SK-N-SH (cell line): ENCODE measurements around the gene PECR. TPM values are rescaled to one million over a fixed set of nuclear protein-coding genes. Genes with fewer than 3 reads are reported as not detected.

Experiments
- CTCF ChIA-PET: fragments of 300-600, 350-600 bp; formaldehyde crosslinking; extraction: SDS; loops from one replicate; lab custom pipeline; 2021; lab: Yijun Ruan, JAX
- POLR2A ChIA-PET: fragments of 350-600 bp; sonication (Branson Sonifier 250); formaldehyde crosslinking; extraction: SDS; loops from one replicate; lab custom pipeline; 2020; ENCODE audit warnings: antibody characterized with exemption, inconsistent platforms; lab: Yijun Ruan, JAX
- DNase-seq: peaks from one replicate; pipeline ENCODE4 v3.0.0; 2012
- H2AFZ ChIP-seq: fragments of 200-600 bp; sonication (generic); 2 replicates; pipeline ENCODE4 v1.8.1; 2016; ENCODE audit warnings: antibody characterized with exemption, mild to moderate bottlenecking, low read depth
- H3F3A ChIP-seq: fragments of 200-600 bp; sonication (generic); replicated peaks from 2 replicates; pipeline ENCODE3; 2016; ENCODE audit warnings: antibody characterized with exemption, mild to moderate bottlenecking; ENCODE audit not compliant: insufficient read depth
- H3K27ac ChIP-seq, 2 experiments: fragments of 200-500 bp in 1 of 2; fragments of 200-600 bp in 1 of 2; sonication (Bioruptor generic) in 1 of 2; sonication (generic), shearing (Covaris generic) in 1 of 2; 2 replicates each; pipeline versions ENCODE4 v1.5.1 to v1.6.1; 2014 to 2016; ENCODE audit warnings: low read depth in 2 of 2, inconsistent platforms in 1 of 2, low read length in 1 of 2, mild to moderate bottlenecking in 1 of 2, mixed read lengths in 1 of 2
- H3K27me3 ChIP-seq: fragments of 200-600 bp; sonication (generic), shearing (Covaris generic); 2 replicates; pipeline ENCODE4 v1.6.1; 2016; ENCODE audit warnings: mixed run types; ENCODE audit not compliant: insufficient read depth
- H3K36me3 ChIP-seq, 2 experiments: fragments of 200-500 bp in 1 of 2; fragments of 200-600 bp in 1 of 2; sonication (Bioruptor generic) in 1 of 2; sonication (generic) in 1 of 2; replicated peaks in 1 of 2; 2 replicates each; pipeline versions ENCODE3 to v1.5.1; 2014 to 2016; ENCODE audit warnings: low read length in 1 of 2, mild to moderate bottlenecking in 1 of 2; ENCODE audit not compliant: insufficient read depth in 2 of 2, control insufficient read depth in 1 of 2
- H3K4me1 ChIP-seq, 2 experiments: fragments of 200-500 bp in 1 of 2; fragments of 200-600 bp in 1 of 2; sonication (Bioruptor generic) in 1 of 2; sonication (generic), shearing (Covaris generic) in 1 of 2; 2 replicates each; pipeline versions ENCODE4 v1.5.1 to v1.6.1; 2014 to 2016; ENCODE audit warnings: low read depth in 1 of 2, low read length in 1 of 2, mixed run types in 1 of 2; ENCODE audit not compliant: insufficient read depth in 2 of 2, control insufficient read depth in 1 of 2
- H3K4me2 ChIP-seq: fragments of 200-600 bp; sonication (generic), shearing (Covaris generic); 2 replicates; pipeline ENCODE4 v1.6.1; 2017; ENCODE audit warnings: mixed run types
- H3K4me3 ChIP-seq, 2 experiments: fragments of 200-500 bp in 1 of 2; fragments of 200-600 bp in 1 of 2; sonication (Bioruptor generic) in 1 of 2; sonication (generic), shearing (Covaris generic) in 1 of 2; 2 replicates each; pipeline versions ENCODE4 v1.5.1 to v1.8.1; 2014 to 2016; ENCODE audit warnings: low read depth in 2 of 2, inconsistent platforms in 1 of 2, low read length in 1 of 2, mild to moderate bottlenecking in 1 of 2, mixed read lengths in 1 of 2, moderate library complexity in 1 of 2
- H3K79me2 ChIP-seq: fragments of 200-600 bp; sonication (generic); 2 replicates; pipeline ENCODE4 v1.8.1; 2017; ENCODE audit warnings: mild to moderate bottlenecking; ENCODE audit not compliant: insufficient read depth
- H3K9ac ChIP-seq: fragments of 200-600 bp; sonication (generic); 2 replicates; pipeline ENCODE4 v1.6.1; 2017; ENCODE audit warnings: mixed run types
- H3K9me2 ChIP-seq: fragments of 200-600 bp; sonication (generic); 2 replicates; pipeline ENCODE4 v1.6.1; 2017; ENCODE audit warnings: mixed run types
- H3K9me3 ChIP-seq: fragments of 200-600 bp; sonication (generic); 2 replicates; pipeline ENCODE4 v1.6.1; 2017; ENCODE audit warnings: mixed run types, mild to moderate bottlenecking, moderate library complexity
- H4K20me1 ChIP-seq: fragments of 200-600 bp; sonication (generic); 2 replicates; pipeline ENCODE4 v1.6.1; 2017; ENCODE audit warnings: mild to moderate bottlenecking, mixed run types; ENCODE audit not compliant: insufficient read depth
- CTCF ChIP-seq: fragments of 200-600 bp; sonication (generic); IDR thresholded peaks from 2 replicates; pipeline ENCODE4 v1.6.1; 2017; ENCODE audit warnings: antibody characterized with exemption, mild to moderate bottlenecking, moderate library complexity
- EZH2phosphoT487 ChIP-seq: fragments of 200-600 bp; sonication (generic); IDR thresholded peaks from 2 replicates; pipeline ENCODE4 v1.6.1; 2017; ENCODE audit warnings: low read depth, mixed run types, mild to moderate bottlenecking, antibody characterized with exemption, moderate library complexity, borderline replicate concordance
- GABPA ChIP-seq: IDR thresholded peaks from 2 replicates; pipeline ENCODE4 v1.4.0; 2012; ENCODE audit warnings: low read depth, mild to moderate bottlenecking
- GATA2 ChIP-seq: sonication (generic); formaldehyde crosslinking; IDR thresholded peaks from 2 replicates; pipeline ENCODE4 v1.5.0; 2020; ENCODE audit warnings: mild to moderate bottlenecking, missing genetic modification reagents
- JUND ChIP-seq: IDR thresholded peaks from 2 replicates; pipeline ENCODE4 v1.4.0; 2012
- MEF2A ChIP-seq: IDR thresholded peaks from 2 replicates; pipeline ENCODE4 v1.4.0; 2012; ENCODE audit warnings: low read depth, borderline replicate concordance
- MXI1 ChIP-seq: IDR thresholded peaks from 2 replicates; pipeline ENCODE4 v1.6.1; 2012; ENCODE audit warnings: mild to moderate bottlenecking, low read depth, low read length, improper control_type of control experiment
- POLR2AphosphoS5 ChIP-seq: IDR thresholded peaks from 2 replicates; pipeline ENCODE4 v1.6.1; 2012; ENCODE audit warnings: low read depth, low read length
- RAD21 ChIP-seq: IDR thresholded peaks from 2 replicates; pipeline ENCODE4 v1.6.1; 2012; ENCODE audit warnings: mild to moderate bottlenecking, low read length
- RCOR1 ChIP-seq: fragments of 150-350 bp; IDR thresholded peaks from 2 replicates; pipeline ENCODE4 v1.6.1; 2017; ENCODE audit warnings: antibody characterized with exemption, low read length
- RXRA ChIP-seq: IDR thresholded peaks from 2 replicates; pipeline ENCODE4 v1.4.0; 2012; ENCODE audit warnings: low read depth, mild to moderate bottlenecking, borderline replicate concordance
- TCF12 ChIP-seq: IDR thresholded peaks from 2 replicates; pipeline ENCODE4 v1.4.0; 2012
- TEAD4 ChIP-seq: IDR thresholded peaks from 2 replicates; pipeline ENCODE4 v1.4.0; 2012; ENCODE audit warnings: mild to moderate bottlenecking, borderline replicate concordance; ENCODE audit not compliant: insufficient read depth
- WGBS: methylation state at CpG from one replicate; pipeline ENCODE4 v1.1.6; 2017; ENCODE audit warnings: low lambda C conversion rate; 5-methylcytosine and 5-hydroxymethylcytosine counted together
- polyA plus RNA-seq, 3 experiments: library from polyadenylated mRNA; depleted of rRNA; stranded (reverse); fragments of >200 nt; gene quantifications; 2 replicates each; pipeline ENCODE4 v1.2.3, GENCODE V29; 2012
- TF ChIP-seq, protein P1 (sequence below): fragments of 150-350 bp; IDR thresholded peaks from 2 replicates; pipeline ENCODE4 v1.6.1; 2016; ENCODE audit warnings: mild to moderate bottlenecking, low read depth, low read length
- TF ChIP-seq, protein P2 (sequence below): fragments of 150-350 bp; IDR thresholded peaks from 2 replicates; pipeline ENCODE4 v1.6.1; 2017; ENCODE audit warnings: antibody characterized with exemption, low read length, low read depth, borderline replicate concordance

PECR gene
- polyA plus RNA-seq, 1 of the 3 experiments (the other 2 are of a cell fraction) = 18.6 TPM

DNA sequence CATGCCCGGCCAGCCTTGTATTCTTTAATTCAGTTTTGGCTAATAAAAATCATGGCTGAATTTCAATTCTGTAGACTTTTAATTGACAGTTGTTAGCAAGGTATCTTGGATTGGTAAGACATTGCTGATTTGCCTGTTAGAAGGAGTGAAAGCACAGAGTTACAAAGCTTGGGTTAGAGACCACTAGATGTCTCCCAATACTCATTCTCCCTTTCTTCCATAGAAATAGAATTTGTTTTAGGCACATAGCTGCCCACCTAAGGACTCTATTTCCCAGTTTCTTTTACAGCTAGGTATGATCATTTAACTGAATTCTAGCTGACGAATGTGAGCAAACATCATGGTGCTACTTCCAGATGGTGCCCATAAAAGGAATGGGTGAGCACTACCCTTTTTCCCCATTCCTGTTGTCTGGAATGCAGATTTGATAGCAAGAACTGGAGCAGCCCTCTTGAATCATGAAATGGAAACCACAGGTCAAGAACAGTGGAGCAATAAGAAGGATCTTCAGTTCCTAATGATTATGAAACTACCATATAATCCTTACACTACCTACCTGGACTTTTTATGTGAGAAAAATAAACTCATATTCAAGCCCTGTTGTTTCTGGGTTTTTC, 17.5 kb downstream of the PECR start:
- H3K4me1 ChIP-seq = no peaks in the 10 kb centered on the region
- no peak for DNase-seq
- no peaks in the 10 kb centered on the region for H3K9me3 ChIP-seq
- TF ChIP-seq RAD21 (peak; percentile 55), POLR2AphosphoS5 (no peak), TCF12 (no peak)
- H3K9me2 ChIP-seq = no peaks in the 10 kb centered on the region
- no peak overlapping the region for H3K9ac ChIP-seq
- H2AFZ ChIP-seq = no peak overlapping the region
- H3K36me3 ChIP-seq = peaks cover 13 to 18% of the 10 kb centered on the region in 2 experiments
- no peak overlapping the region for H3K4me3 ChIP-seq
- H3K27ac ChIP-seq = no peak overlapping the region
- H3K27me3 ChIP-seq = no peaks in the 10 kb centered on the region
- no peaks in the 10 kb centered on the region for H3K79me2 ChIP-seq
- H3K4me2 ChIP-seq = no peak overlapping the region
- H4K20me1 ChIP-seq = no peaks in the 10 kb centered on the region
- POLR2A ChIA-PET = no interaction called here
- H3F3A ChIP-seq = no peaks in the 10 kb centered on the region
- 86% methylated on average over 2 of the region's 2 CpGs for WGBS
- CTCF ChIA-PET = interaction anchor here (0.9 to 1.2 kb wide), 5 partner anchors 12 to 85 kb away, joined by 3 to 5 read pairs (median 4); partner anchors contain the start of genes PECR and TMEM169

- H3K9me3 ChIP-seq = no peaks in the 10 kb centered on the region
- H3K27ac ChIP-seq = no peak overlapping the region
- H3F3A ChIP-seq = no peaks in the 10 kb centered on the region
- no peaks in the 10 kb centered on the region for H3K9me2 ChIP-seq
- H2AFZ ChIP-seq = no peak overlapping the region
- H3K27me3 ChIP-seq = no peaks in the 10 kb centered on the region
- POLR2A ChIA-PET = no interaction called here
- TF ChIP-seq TEAD4 = no peak
- peak; percentile 32; the same call in 1 of the 2 replicates for TF ChIP-seq CTCF
- 91% methylated on average over 5 of the region's 5 CpGs for WGBS
- no peaks in the 10 kb centered on the region; a peak in 2 of 4 replicates for H3K4me1 ChIP-seq
- no peak for DNase-seq
- peaks cover 5 to 15% of the 10 kb centered on the region in 2 experiments for H3K36me3 ChIP-seq
- no peaks in the 10 kb centered on the region for H4K20me1 ChIP-seq
- CTCF ChIA-PET = interaction anchor here (0.6 to 2.8 kb wide), 5 partner anchors 10 to 623 kb away, joined by 3 to 20 read pairs (median 5); no protein-coding TSS in a partner anchor
- H3K4me3 ChIP-seq = no peak overlapping the region
- H3K4me2 ChIP-seq = no peak overlapping the region
- H3K79me2 ChIP-seq = no peaks in the 10 kb centered on the region
- H3K9ac ChIP-seq = no peak overlapping the region
These were observed 22.3 kb downstream of the PECR start for GRCh38 chr2:216059233-216059834.

GRCh38 chr2:216057688-216058193, 23.9 kb downstream of the PECR start:
- H3K4me1 ChIP-seq = no peaks in the 10 kb centered on the region; a peak in 2 of 4 replicates
- peaks cover 2 to 12% of the 10 kb centered on the region in 2 experiments for H3K36me3 ChIP-seq
- H3K27ac ChIP-seq = no peak overlapping the region
- DNase-seq = no peak
- no peaks in the 10 kb centered on the region for H4K20me1 ChIP-seq
- H3K79me2 ChIP-seq = no peaks in the 10 kb centered on the region
- H3K4me3 ChIP-seq = no peak overlapping the region
- H3F3A ChIP-seq = no peaks in the 10 kb centered on the region
- H3K9me2 ChIP-seq = no peaks in the 10 kb centered on the region
- no peak overlapping the region for H2AFZ ChIP-seq
- H3K9ac ChIP-seq = no peak overlapping the region
- H3K27me3 ChIP-seq = no peaks in the 10 kb centered on the region
- ChIA-PET CTCF (interaction anchor here (0.9 to 2.8 kb wide), 3 partner anchors 13 to 24 kb away, joined by 3 to 20 read pairs (median 3); partner anchors contain the start of genes PECR and TMEM169), POLR2A (no interaction called here)
- no peaks in the 10 kb centered on the region for H3K9me3 ChIP-seq
- H3K4me2 ChIP-seq = no peak overlapping the region
- WGBS = 71% methylated on average over 6 of the region's 7 CpGs
- TF ChIP-seq TEAD4 (no peak), MXI1 (no peak), RXRA (no peak), JUND (no peak), EZH2phosphoT487 (no peak), TCF12 (no peak), GABPA (no peak), RCOR1 (no peak), GATA2 (CRISPR knock-in tag) (no peak), MEF2A (no peak)
- TF ChIP-seq, protein P1, sequence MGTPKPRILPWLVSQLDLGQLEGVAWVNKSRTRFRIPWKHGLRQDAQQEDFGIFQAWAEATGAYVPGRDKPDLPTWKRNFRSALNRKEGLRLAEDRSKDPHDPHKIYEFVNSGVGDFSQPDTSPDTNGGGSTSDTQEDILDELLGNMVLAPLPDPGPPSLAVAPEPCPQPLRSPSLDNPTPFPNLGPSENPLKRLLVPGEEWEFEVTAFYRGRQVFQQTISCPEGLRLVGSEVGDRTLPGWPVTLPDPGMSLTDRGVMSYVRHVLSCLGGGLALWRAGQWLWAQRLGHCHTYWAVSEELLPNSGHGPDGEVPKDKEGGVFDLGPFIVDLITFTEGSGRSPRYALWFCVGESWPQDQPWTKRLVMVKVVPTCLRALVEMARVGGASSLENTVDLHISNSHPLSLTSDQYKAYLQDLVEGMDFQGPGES = no peak
- TF ChIP-seq, protein P2, sequence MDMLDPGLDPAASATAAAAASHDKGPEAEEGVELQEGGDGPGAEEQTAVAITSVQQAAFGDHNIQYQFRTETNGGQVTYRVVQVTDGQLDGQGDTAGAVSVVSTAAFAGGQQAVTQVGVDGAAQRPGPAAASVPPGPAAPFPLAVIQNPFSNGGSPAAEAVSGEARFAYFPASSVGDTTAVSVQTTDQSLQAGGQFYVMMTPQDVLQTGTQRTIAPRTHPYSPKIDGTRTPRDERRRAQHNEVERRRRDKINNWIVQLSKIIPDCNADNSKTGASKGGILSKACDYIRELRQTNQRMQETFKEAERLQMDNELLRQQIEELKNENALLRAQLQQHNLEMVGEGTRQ = no peak
